ENCODE results near the gene TUBB4B. TPM values are rescaled to one million over a fixed set of nuclear protein-coding genes. Genes with fewer than 3 reads are reported as not detected.

Gene TUBB4B
- total RNA-seq, 2 experiments from 2014 or later: 320 to 325 TPM

- CTCF ChIA-PET: no interaction called here
- no peak for DNase-seq
- no peaks in the 10 kb centered on the region for H3K36me3 Mint-ChIP-seq
- intact Hi-C loops (cut with micrococcal nuclease): loop anchor here (5.0 kb wide), 1 partner anchor 429 kb away; the partner anchor contains the start of gene TMEM141
- H3K4me1 Mint-ChIP-seq (ENCODE audit: low read depth): peaks cover 3% of the 10 kb centered on the region
- no peaks in the 10 kb centered on the region for H3K9me3 Mint-ChIP-seq
- no peak overlapping the region for H3K27ac Mint-ChIP-seq
- H3K4me3 Mint-ChIP-seq: no peak overlapping the region
- POLR2A ChIA-PET: interaction anchor here (1.2 kb wide), 1 partner anchor 93 kb away, joined by 4 read pairs; no protein-coding TSS in a partner anchor
- no peaks in the 10 kb centered on the region for H3K27me3 Mint-ChIP-seq
Measured at GRCh38 chr9:137221095-137221505, 20.0 kb upstream of the TUBB4B start.

DNA sequence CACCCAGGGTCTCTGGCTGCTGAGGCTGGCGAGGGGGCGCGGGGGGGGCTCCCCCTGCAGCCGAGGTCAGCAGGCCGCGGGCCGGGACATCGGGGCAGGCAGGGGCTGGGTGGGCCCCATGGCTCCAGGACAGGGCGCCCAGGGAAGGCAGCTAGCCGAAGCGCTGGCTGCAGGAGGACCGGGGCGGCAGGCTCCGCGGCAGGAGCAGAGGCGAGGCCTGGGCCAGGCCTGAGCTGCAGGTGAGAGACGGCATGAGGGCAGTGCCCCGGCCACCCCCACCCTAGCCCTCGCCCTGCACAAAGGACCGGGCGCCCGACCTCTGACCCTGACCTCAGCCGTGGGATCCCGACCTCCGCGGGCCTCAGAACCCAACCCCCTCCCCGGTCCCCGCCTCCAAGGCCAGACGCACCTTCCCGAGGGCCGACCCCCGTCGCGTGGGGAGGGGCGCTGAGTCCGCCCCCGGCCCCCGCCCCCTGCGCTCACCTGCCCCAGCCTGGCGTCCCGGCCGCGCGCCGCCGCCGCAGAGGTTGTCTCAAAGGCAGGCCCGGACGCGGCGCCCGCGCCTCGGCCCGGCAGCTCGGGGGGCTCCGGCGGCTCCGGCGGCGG lies 19.5 kb upstream of the TUBB4B start:
- H3K27me3 Mint-ChIP-seq: no peaks in the 10 kb centered on the region
- H3K9me3 Mint-ChIP-seq: no peaks in the 10 kb centered on the region
- intact Hi-C loops (cut with micrococcal nuclease): loop anchor here (2.0 to 5.0 kb wide), 2 partner anchors 93 to 429 kb away; partner anchors contain the start of gene TMEM141
- no peak for DNase-seq
- no peaks in the 10 kb centered on the region for H3K36me3 Mint-ChIP-seq
- ChIA-PET POLR2A (interaction anchor here (6.8 kb wide), 1 partner anchor 19 kb away, joined by 38 read pairs; the partner anchor contains the start of gene TUBB4B), CTCF (interaction anchor here (1.9 to 3.7 kb wide), 2 partner anchors 18 to 32 kb away, joined by 9 to 22 read pairs; partner anchors contain the start of genes SSNA1 and TUBB4B)
- H3K4me3 Mint-ChIP-seq: no peak overlapping the region
- no peak overlapping the region for H3K27ac Mint-ChIP-seq
- peaks cover 3% of the 10 kb centered on the region for H3K4me1 Mint-ChIP-seq (ENCODE audit: low read depth)

DNA sequence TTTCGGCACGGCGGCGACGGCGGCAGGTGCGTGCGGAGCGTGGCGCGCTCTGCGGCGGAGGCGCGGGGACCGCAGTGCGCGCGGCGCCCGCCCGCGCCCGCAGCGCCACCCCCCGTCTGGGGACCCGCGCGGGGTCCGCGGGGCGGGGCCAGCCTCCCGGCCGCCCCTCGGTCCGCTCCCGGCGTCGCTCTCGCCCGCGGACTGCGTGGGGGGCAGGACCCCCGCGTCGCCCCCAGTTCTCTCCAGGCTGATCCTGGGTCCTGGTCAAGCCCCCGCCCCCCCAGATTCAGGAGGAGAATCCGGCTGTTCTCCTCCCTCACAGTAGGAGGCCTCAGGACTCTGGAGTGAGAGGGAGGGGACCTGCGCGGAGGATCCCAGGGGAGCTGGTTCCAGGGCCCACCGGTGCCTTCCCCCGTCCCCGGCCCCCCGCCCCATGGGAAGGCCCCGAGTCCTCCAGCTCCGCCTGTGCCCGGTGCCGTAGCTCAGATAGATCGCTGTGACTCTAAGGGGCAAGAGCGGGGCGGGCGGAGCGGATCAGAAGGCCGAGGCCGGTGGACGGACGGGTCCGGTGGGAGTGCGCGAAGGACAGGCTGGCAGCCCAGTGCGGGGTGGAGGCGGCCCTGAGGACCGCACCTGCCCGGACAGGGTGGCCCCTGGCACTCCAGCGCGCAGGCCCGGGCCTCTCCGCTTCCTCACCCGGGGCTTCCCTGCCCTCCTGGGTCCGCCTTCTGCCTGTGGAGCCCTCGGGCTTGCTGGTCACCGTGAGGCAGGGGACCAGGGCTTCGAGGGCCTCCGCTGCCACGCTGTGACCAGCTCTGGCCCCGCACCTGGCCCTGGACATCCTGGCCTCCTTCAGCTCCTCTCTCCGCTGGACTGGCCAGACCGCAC lies 18.7 kb upstream of the TUBB4B start, which contains the start of gene RNF208:
Gene RNF208, minus strand, starts transcription at position 51 of the 888 bp plus-strand sequence. CDS start 1,028 bp downstream, outside the sequence.
- peak within 1 kb of the TSS; percentile 58 for H3K27ac Mint-ChIP-seq
- DNase-seq: no peak

GRCh38 chr9:137223078-137223970 lies 17.8 kb upstream of the TUBB4B start:
- Mint-ChIP-seq H3K27me3 (peaks cover 2% of the 10 kb centered on the region), H3K4me3 (peak overlapping the region; percentile 73), H3K27ac (peak overlapping the region; percentile 58), H3K9me3 (no peaks in the 10 kb centered on the region), H3K4me1 (ENCODE audit: low read depth) (peaks cover 5% of the 10 kb centered on the region), H3K36me3 (no peaks in the 10 kb centered on the region)
- intact Hi-C loops (cut with micrococcal nuclease): loop anchor here (1.0 to 5.0 kb wide), 9 partner anchors 17 to 740 kb away; partner anchors contain the start of genes ANAPC2, MAN1B1, NDOR1 and SEC16A
- POLR2A ChIA-PET: interaction anchor here (0.5 to 6.8 kb wide), 13 partner anchors 17 to 137 kb away, joined by 3 to 38 read pairs (median 6); partner anchors contain the start of genes ANAPC2, MAN1B1, SSNA1 and TPRN
- CTCF ChIA-PET: interaction anchor here (0.9 to 6.6 kb wide), 10 partner anchors 13 to 128 kb away, joined by 3 to 54 read pairs (median 6); partner anchors contain the start of genes SSNA1 and TUBB4B
- peak; percentile 99 for DNase-seq

More for the DNA sequence above, 18.7 kb upstream of the TUBB4B start, which contains the start of gene RNF208:
- no peaks in the 10 kb centered on the region for H3K36me3 Mint-ChIP-seq
- intact Hi-C loops (cut with micrococcal nuclease): loop anchor here (1.0 to 5.0 kb wide), 9 partner anchors 17 to 739 kb away; partner anchors contain the start of genes ANAPC2, MAN1B1, NDOR1 and SEC16A
- H3K27me3 Mint-ChIP-seq: no peaks in the 10 kb centered on the region
- peaks cover 3% of the 10 kb centered on the region for H3K4me1 Mint-ChIP-seq (ENCODE audit: low read depth)
- H3K4me3 Mint-ChIP-seq: peak within 1 kb of the TSS; percentile 73
- CTCF ChIA-PET: interaction anchor here (0.9 to 6.6 kb wide), 8 partner anchors 14 to 127 kb away, joined by 3 to 54 read pairs (median 8); partner anchors contain the start of genes SSNA1 and TUBB4B
- no peaks in the 10 kb centered on the region for H3K9me3 Mint-ChIP-seq
- POLR2A ChIA-PET: interaction anchor here (0.5 to 6.8 kb wide), 12 partner anchors 17 to 136 kb away, joined by 3 to 38 read pairs (median 6); partner anchors contain the start of genes ANAPC2, MAN1B1, SSNA1 and TPRN

- Mint-ChIP-seq H3K36me3 (no peaks in the 10 kb centered on the region), H3K9me3 (no peaks in the 10 kb centered on the region), H3K4me1 (ENCODE audit: low read depth) (peaks cover 5% of the 10 kb centered on the region), H3K27me3 (peaks cover 2% of the 10 kb centered on the region), H3K4me3 (peak within 1 kb of the TSS; percentile 73), H3K27ac (peak within 1 kb of the TSS; percentile 56)
- peak; percentile 61 for DNase-seq
- ChIA-PET CTCF (interaction anchor here (0.9 to 6.6 kb wide), 6 partner anchors 11 to 195 kb away, joined by 3 to 54 read pairs (median 10); partner anchors contain the start of gene TUBB4B), POLR2A (interaction anchor here (0.6 to 6.8 kb wide), 4 partner anchors 16 to 37 kb away, joined by 3 to 38 read pairs (median 3); partner anchors contain the start of genes SSNA1, TPRN and TUBB4B)
- intact Hi-C loops (cut with micrococcal nuclease): loop anchor here (5.0 kb wide), 1 partner anchor 433 kb away; the partner anchor contains the start of gene TMEM141
Measured at GRCh38 chr9:137224830-137225694, 16.0 kb upstream of the TUBB4B start, which contains the start of gene CYSRT1. Gene CYSRT1, plus strand, starts transcription at chr9:137225174. Its CDS starts 448 bp downstream, at chr9:137225622.

DNA sequence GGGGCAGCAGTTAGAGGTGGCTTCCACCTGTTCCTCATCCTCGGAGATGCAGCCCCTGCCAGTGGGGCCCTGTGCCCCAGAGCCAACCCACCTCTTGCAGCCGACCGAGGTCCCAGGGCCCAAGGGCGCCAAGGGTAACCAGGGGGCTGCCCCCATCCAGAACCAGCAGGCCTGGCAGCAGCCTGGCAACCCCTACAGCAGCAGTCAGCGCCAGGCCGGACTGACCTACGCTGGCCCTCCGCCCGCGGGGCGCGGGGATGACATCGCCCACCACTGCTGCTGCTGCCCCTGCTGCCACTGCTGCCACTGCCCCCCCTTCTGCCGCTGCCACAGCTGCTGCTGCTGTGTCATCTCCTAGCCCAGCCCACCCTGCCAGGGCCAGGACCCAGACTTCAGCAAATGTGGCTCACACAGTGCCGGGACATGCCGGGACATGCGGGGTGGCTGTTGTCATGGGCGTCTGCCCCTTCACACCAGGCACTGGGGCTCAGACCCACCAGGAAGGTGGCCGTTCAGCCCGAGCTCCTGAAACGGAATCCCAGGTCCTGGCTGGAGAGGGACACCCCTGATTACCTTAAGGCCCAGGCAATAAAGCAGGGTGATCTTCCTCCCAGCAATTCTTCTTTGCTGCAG lies 15.3 kb upstream of the TUBB4B start:
- Mint-ChIP-seq H3K27me3 (peaks cover 5% of the 10 kb centered on the region), H3K4me3 (no peak overlapping the region), H3K9me3 (no peaks in the 10 kb centered on the region), H3K27ac (no peak overlapping the region), H3K36me3 (no peaks in the 10 kb centered on the region), H3K4me1 (ENCODE audit: low read depth) (peaks cover 5% of the 10 kb centered on the region)
- intact Hi-C loops (cut with micrococcal nuclease): no loop called here
- ChIA-PET CTCF (interaction anchor here (0.6 to 6.6 kb wide), 9 partner anchors 11 to 196 kb away, joined by 3 to 54 read pairs (median 10); partner anchors contain the start of genes DPP7 and SSNA1), POLR2A (interaction anchor here (0.6 to 6.8 kb wide), 4 partner anchors 15 to 38 kb away, joined by 3 to 38 read pairs (median 3); partner anchors contain the start of genes SSNA1, TPRN and TUBB4B)
- no peak for DNase-seq

- ChIA-PET POLR2A (interaction anchor here (6.8 kb wide), 1 partner anchor 14 kb away, joined by 38 read pairs; the partner anchor contains the start of gene TUBB4B), CTCF (interaction anchor here (0.6 to 6.6 kb wide), 19 partner anchors 10 to 197 kb away, joined by 3 to 54 read pairs (median 5); partner anchors contain the start of genes DPP7, NDOR1, SSNA1 and TMEM203)
- no peak overlapping the region for H3K27ac Mint-ChIP-seq
- peaks cover 5% of the 10 kb centered on the region for H3K4me1 Mint-ChIP-seq (ENCODE audit: low read depth)
- no peaks in the 10 kb centered on the region for H3K9me3 Mint-ChIP-seq
- no peak overlapping the region for H3K4me3 Mint-ChIP-seq
- intact Hi-C loops (cut with micrococcal nuclease): no loop called here
- H3K27me3 Mint-ChIP-seq: peaks cover 5% of the 10 kb centered on the region
- no peak for DNase-seq
- no peaks in the 10 kb centered on the region for H3K36me3 Mint-ChIP-seq
Measured at GRCh38 chr9:137226338-137227053, 14.6 kb upstream of the TUBB4B start.

GRCh38 chr9:137227054-137227852 lies 13.8 kb upstream of the TUBB4B start, which contains the start of gene RNF224:
Gene RNF224, plus strand, starts transcription at chr9:137227502. Its CDS starts 834 bp downstream, at chr9:137228336.
- H3K4me3 Mint-ChIP-seq: no peak within 1 kb of the TSS
- H3K27me3 Mint-ChIP-seq: peaks cover 5% of the 10 kb centered on the region
- DNase-seq: peak; percentile 86
- H3K4me1 Mint-ChIP-seq (ENCODE audit: low read depth): peaks cover 5% of the 10 kb centered on the region
- H3K27ac Mint-ChIP-seq: peak within 1 kb of the TSS; percentile 64
- H3K9me3 Mint-ChIP-seq: no peaks in the 10 kb centered on the region
- POLR2A ChIA-PET: interaction anchor here (0.6 to 6.8 kb wide), 2 partner anchors 14 to 107 kb away, joined by 3 to 38 read pairs; partner anchors contain the start of gene TUBB4B
- CTCF ChIA-PET: interaction anchor here (0.7 to 6.6 kb wide), 28 partner anchors 9 to 198 kb away, joined by 3 to 54 read pairs (median 4); partner anchors contain the start of genes DPP7, NDOR1, NELFB and TMEM203
- intact Hi-C loops (cut with micrococcal nuclease): no loop called here
- no peaks in the 10 kb centered on the region for H3K36me3 Mint-ChIP-seq

All from activated CD4-positive, alpha-beta memory T cell treated with anti-CD3 and anti-CD28 coated beads for 36 hours (primary cell).